ENCODE measurements around the gene NEUROD1.

NEUROD1 gene

DNA sequence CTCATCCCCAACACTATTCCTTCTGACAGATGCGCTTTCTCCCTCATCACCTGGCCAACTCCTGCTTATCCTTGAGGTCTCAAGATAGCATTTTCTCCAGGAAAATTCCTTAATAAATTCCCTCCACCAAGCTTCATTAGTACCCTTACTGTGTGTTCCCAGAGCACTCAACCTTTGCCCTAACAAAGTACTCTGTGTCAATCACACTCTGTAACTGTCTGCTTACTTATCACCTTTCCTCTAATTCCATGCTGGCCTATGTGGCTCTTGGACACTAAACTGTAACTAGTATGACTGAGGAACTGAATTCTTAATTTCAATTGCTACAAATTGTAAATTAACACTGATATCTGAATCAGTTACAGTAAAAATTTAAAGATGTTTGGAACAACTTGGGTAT, 17.9 kb upstream of the NEUROD1 start:
- no peak for DNase-seq (ENCODE audit: low read depth)
- TF ChIP-seq, protein P1, sequence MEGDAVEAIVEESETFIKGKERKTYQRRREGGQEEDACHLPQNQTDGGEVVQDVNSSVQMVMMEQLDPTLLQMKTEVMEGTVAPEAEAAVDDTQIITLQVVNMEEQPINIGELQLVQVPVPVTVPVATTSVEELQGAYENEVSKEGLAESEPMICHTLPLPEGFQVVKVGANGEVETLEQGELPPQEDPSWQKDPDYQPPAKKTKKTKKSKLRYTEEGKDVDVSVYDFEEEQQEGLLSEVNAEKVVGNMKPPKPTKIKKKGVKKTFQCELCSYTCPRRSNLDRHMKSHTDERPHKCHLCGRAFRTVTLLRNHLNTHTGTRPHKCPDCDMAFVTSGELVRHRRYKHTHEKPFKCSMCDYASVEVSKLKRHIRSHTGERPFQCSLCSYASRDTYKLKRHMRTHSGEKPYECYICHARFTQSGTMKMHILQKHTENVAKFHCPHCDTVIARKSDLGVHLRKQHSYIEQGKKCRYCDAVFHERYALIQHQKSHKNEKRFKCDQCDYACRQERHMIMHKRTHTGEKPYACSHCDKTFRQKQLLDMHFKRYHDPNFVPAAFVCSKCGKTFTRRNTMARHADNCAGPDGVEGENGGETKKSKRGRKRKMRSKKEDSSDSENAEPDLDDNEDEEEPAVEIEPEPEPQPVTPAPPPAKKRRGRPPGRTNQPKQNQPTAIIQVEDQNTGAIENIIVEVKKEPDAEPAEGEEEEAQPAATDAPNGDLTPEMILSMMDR (IDR thresholded peaks at IDR 0.05; ENCODE audit: control insufficient read depth, extremely low read depth, insufficient read depth) = no peak

DNA sequence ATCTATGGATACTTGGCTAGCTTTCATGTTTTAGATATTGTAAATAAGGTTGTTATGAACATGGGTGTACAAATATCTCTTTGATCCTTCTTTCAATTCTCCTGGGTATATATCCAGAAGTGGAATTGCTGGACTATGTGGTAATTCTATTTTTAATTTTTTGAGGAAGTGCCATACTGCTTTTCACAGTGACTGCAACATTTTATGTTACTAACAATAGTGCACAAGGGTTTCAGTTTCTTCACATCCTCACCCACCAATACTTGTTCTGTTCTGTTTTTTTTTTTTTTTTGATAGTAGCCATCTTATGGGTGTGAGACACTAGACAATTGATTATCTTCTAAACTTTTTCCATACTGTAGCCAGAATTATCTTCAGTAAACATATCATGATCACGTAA, 17.3 kb upstream of the NEUROD1 start:
- DNase-seq (ENCODE audit: low read depth) = no peak
- H3K4me3 ChIP-seq (ENCODE audit: low read depth, low read length) = no peak overlapping the region
- TF ChIP-seq, protein P1 (IDR thresholded peaks at IDR 0.05; ENCODE audit: control insufficient read depth, extremely low read depth, insufficient read depth) = no peak

More for the DNA sequence above, 17.9 kb upstream of the NEUROD1 start:
- no peak overlapping the region for H3K4me3 ChIP-seq (ENCODE audit: low read depth, low read length)

DNA sequence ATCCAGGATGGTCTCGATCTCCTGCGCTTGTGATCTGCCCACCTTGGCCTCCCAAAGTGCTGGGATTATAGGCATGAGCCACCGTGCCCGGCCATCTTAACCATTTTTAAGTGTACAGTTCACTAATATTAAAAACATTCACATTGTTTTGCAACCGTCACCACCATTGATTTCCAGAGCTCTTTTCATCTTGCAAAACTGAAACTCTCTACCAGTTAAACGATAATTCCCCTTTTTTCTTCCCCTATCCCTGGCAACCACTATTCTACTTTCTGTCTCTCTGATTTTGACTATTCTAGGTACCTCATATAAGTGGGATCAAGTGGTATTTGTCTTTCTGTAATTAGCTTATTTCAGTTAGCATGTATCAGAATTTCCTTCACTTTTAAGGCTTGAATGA, 16.8 kb upstream of the NEUROD1 start:
- no peak for DNase-seq (ENCODE audit: low read depth)
- TF ChIP-seq, protein P1 (IDR thresholded peaks at IDR 0.05; ENCODE audit: control insufficient read depth, extremely low read depth, insufficient read depth) = no peak
- no peak overlapping the region for H3K4me3 ChIP-seq (ENCODE audit: low read depth, low read length)

DNA sequence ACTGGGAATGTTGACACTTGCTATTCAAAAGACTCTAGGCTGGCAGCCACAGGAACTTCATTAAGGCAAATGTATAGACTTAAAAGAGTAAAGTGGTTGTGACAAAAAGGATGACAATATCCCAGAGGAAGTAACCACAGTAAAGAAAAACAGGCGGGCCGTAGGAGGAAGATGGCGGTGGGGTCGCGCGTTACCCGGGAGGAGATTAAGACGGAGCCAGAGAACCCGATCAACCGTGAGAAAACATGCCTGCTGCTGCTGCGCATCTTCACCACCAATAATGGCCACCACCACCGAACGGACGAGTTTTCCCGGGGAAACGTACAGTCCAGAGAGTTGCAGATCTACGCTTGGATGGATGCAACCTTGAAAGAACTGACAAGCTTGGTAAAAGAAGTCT, 14.0 kb upstream of the NEUROD1 start:
- H3K4me3 ChIP-seq (ENCODE audit: low read depth, low read length) = no peak overlapping the region
- TF ChIP-seq, protein P1 (IDR thresholded peaks at IDR 0.05; ENCODE audit: control insufficient read depth, extremely low read depth, insufficient read depth) = no peak
- no peak for DNase-seq (ENCODE audit: low read depth)

DNA sequence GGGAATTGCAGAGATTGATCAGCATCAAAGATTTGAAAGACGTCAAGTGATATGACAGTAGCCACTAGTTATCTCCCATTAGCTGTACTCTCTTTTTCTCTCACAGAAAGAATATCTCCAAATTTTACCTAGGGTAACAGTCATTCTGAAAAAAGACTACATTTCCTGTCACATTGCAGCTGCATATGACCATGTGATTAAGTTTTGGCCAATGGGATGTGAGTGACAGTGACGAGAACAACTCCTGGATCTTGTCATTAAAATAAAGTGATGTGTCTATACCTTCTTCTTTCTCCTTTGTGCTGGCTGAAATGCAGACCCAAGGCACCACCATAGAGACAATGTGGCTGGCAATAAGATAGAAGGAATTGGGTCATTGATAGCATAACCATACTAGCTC, 10.5 kb upstream of the NEUROD1 start:
- H3K4me3 ChIP-seq (ENCODE audit: low read depth, low read length) = no peak overlapping the region
- TF ChIP-seq, protein P1 (IDR thresholded peaks at IDR 0.05; ENCODE audit: control insufficient read depth, extremely low read depth, insufficient read depth) = no peak
- DNase-seq (ENCODE audit: low read depth) = no peak

DNA sequence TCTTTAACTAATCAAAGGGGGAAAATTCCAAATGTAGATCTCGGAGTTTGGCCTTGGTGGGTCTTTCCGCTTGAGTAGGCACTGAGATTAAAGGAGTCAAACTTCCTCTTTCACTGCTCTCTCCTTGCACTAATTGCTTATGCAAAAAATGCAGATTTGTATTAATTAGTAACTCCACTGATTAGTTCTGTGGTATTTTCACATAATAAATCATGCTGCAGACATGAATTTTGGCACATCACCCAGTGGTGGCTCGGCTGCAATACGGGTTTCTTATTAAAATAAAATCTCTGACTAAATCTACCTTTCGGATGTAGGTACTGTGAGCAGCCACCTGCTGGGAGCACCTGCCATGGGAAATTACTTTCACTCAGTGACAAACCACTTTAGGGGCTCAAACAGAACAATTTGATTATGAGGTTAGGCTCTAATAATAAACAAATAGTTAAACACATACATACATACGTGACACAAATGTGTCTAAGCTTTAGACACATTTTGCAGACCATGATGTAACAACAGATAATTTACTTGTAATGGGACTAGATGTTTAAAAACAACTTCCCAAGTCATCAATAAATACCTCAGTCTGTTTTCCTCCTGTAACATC, 6.4 kb upstream of the NEUROD1 start:
- DNase-seq (ENCODE audit: low read depth) = no peak
- TF ChIP-seq, protein P1 (IDR thresholded peaks at IDR 0.05; ENCODE audit: control insufficient read depth, extremely low read depth, insufficient read depth) = no peak
- no peak overlapping the region for H3K4me3 ChIP-seq (ENCODE audit: low read depth, low read length)

DNA sequence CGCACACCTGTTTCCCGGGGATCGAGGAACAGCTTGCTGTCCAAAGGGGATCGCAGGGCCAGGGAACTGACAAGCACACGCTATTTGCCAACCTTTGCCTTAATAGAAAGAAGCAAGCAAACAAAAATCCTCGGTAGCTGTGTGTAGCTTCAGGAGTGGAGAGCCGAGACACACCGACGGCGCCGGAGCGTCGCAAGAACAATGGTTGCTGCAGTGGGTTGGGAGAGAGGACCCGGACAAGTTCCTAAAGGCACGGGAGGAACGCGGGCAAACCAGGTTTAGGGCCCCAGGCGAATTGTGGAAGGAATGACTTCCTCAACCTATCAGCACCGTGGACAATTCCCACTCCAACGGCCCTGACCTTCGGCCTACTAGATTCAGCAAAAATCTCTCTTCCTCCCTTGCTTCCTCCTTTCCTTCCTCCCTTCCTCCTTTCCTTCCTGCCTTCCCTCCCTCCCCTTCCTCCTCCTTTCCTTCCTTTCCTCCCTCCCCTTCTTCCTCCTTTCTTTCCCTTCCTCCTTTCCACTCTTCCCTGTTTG, 4.9 kb upstream of the NEUROD1 start:
- TF ChIP-seq, protein P1 (IDR thresholded peaks at IDR 0.05; ENCODE audit: control insufficient read depth, extremely low read depth, insufficient read depth) = no peak
- no peak for DNase-seq (ENCODE audit: low read depth)
- H3K4me3 ChIP-seq (ENCODE audit: low read depth, low read length) = no peak overlapping the region
